Measurements from ENCODE around the gene EN2. TPM values are rescaled to one million over a fixed set of nuclear protein-coding genes. Genes with fewer than 3 reads are reported as not detected.

EN2 gene
- total and polyA plus RNA-seq, 2 of the 13 experiments (the other 11 are each of a cell fraction or from before 2014, with no cell fraction given), result not detected

- no peak overlapping the region for H3K4me2 ChIP-seq (ENCODE audit: low read depth, low read length)
- DNase-seq (ENCODE audit: low spot score) (no peak), ATAC-seq (peak; percentile 44; the same call in 2 of the 3 replicates), FAIRE-seq (no peak)
- no peaks in the 10 kb centered on the region for H3K36me3 ChIP-seq (replicated peaks in 1 of 2; ENCODE audit: control insufficient read depth in 1 of 2, insufficient read depth in 2 of 2, low read length in 2 of 2)
- CTCF ChIA-PET (ENCODE audit: low intra/inter-chr PET ratio, low total read pairs), result no interaction called here
- in situ Hi-C loops (cut with HindIII; ENCODE audit: extremely low pct_ligation_motif_present, low pct_unique_long_range_greater_than_20kb), result no loop called here
- H4K20me1 ChIP-seq (ENCODE audit: insufficient read depth, low read length), result no peaks in the 10 kb centered on the region
- H2AFZ ChIP-seq (ENCODE audit: low read length), result no peak overlapping the region
- no TSS peak for BruUV-seq (replicated peaks)
- H3K9me3 ChIP-seq (ENCODE audit: low read length), result no peaks in the 10 kb centered on the region
- peaks cover 5 to 74% of the 10 kb centered on the region in 2 experiments; a peak in 4 of 5 replicates for H3K27me3 ChIP-seq (ENCODE audit: control insufficient read depth in 1 of 2, insufficient read depth in 2 of 2, low read length in 2 of 2)
- POLR2A ChIA-PET, result no interaction called here
- no peak for TF ChIP-seq POGZ (CRISPR knock-in tag; IDR thresholded peaks at IDR 0.05)
- TF ChIP-seq FOSL2 (CRISPR knock-in tag; IDR thresholded peaks at IDR 0.05), result peak; percentile 7; the same call in 1 of the 2 replicates
- no peak overlapping the region for H3K4me3 ChIP-seq (replicated peaks in 1 of 3; ENCODE audit: insufficient read depth in 1 of 3, low read depth in 2 of 3, low read length in 3 of 3)
- intact Hi-C loops (cut with micrococcal nuclease; ENCODE audit: unreplicated experiment), result no loop called here
- H3K79me2 ChIP-seq (ENCODE audit: insufficient read depth, low read length), result no peaks in the 10 kb centered on the region
- 46% methylated on average over 20 of the region's 23 CpGs for WGBS (ENCODE audit: low lambda C conversion rate)
- peaks cover 7% of the 10 kb centered on the region for H3K4me1 ChIP-seq (ENCODE audit: insufficient read depth, low read length)
- H3K9ac ChIP-seq (ENCODE audit: insufficient read depth, low read depth, low read length), result no peak overlapping the region
- H3K27ac ChIP-seq (ENCODE audit: extremely low read length, insufficient read depth, low read length), result no peak overlapping the region
These were observed 38.5 kb downstream of the EN2 start for GRCh38 chr7:155496267-155497005.

GRCh38 chr7:155497149-155497901 is 39.4 kb downstream of the EN2 start:
- ChIA-PET POLR2A (no interaction called here), CTCF (ENCODE audit: low intra/inter-chr PET ratio, low total read pairs) (no interaction called here)
- DNase-seq (ENCODE audit: low spot score) (no peak), ATAC-seq (peak; percentile 79), FAIRE-seq (no peak)
- no peak overlapping the region for H3K27ac ChIP-seq (ENCODE audit: extremely low read length, insufficient read depth, low read length)
- no peak overlapping the region for H3K9ac ChIP-seq (ENCODE audit: insufficient read depth, low read depth, low read length)
- intact Hi-C loops (cut with micrococcal nuclease; ENCODE audit: unreplicated experiment) (no loop called here), in situ Hi-C loops (cut with HindIII; ENCODE audit: extremely low pct_ligation_motif_present, low pct_unique_long_range_greater_than_20kb) (no loop called here)
- BruUV-seq (replicated peaks), result no TSS peak
- no peaks in the 10 kb centered on the region for H4K20me1 ChIP-seq (ENCODE audit: insufficient read depth, low read length)
- no peaks in the 10 kb centered on the region for H3K36me3 ChIP-seq (replicated peaks in 1 of 2; ENCODE audit: control insufficient read depth in 1 of 2, insufficient read depth in 2 of 2, low read length in 2 of 2)
- H3K27me3 ChIP-seq (ENCODE audit: control insufficient read depth in 1 of 2, insufficient read depth in 2 of 2, low read length in 2 of 2), result peaks cover 5 to 67% of the 10 kb centered on the region in 2 experiments; a peak in 4 of 5 replicates
- no peak overlapping the region for H3K4me3 ChIP-seq (replicated peaks in 1 of 3; ENCODE audit: insufficient read depth in 1 of 3, low read depth in 2 of 3, low read length in 3 of 3)
- H2AFZ ChIP-seq (ENCODE audit: low read length), result no peak overlapping the region
- no peaks in the 10 kb centered on the region for H3K79me2 ChIP-seq (ENCODE audit: insufficient read depth, low read length)
- H3K4me1 ChIP-seq (ENCODE audit: insufficient read depth, low read length), result peaks cover 7% of the 10 kb centered on the region
- no peaks in the 10 kb centered on the region for H3K9me3 ChIP-seq (ENCODE audit: low read length)
- no peak overlapping the region for H3K4me2 ChIP-seq (ENCODE audit: low read depth, low read length)
- TF ChIP-seq SOX5 (CRISPR knock-in tag; IDR thresholded peaks at IDR 0.05; ENCODE audit: borderline replicate concordance), result no peak
- no peak for TF ChIP-seq SMARCC2 (IDR thresholded peaks at IDR 0.05)
- no peak for TF ChIP-seq POLR2A (IDR thresholded peaks at IDR 0.05; ENCODE audit: insufficient read depth in 1 of 2, low read depth in 2 of 2, low read length in 2 of 2)
- no peak for TF ChIP-seq KDM3A (CRISPR knock-in tag; IDR thresholded peaks at IDR 0.05; ENCODE audit: low read depth)
- no peak for TF ChIP-seq ZSCAN30 (CRISPR knock-in tag; IDR thresholded peaks at IDR 0.05)
- TF ChIP-seq PAX8 (CRISPR knock-in tag; IDR thresholded peaks at IDR 0.05; ENCODE audit: borderline replicate concordance), result no peak
- TF ChIP-seq MAX (IDR thresholded peaks at IDR 0.05), result no peak
- TF ChIP-seq ZNF362 (CRISPR knock-in tag; IDR thresholded peaks at IDR 0.05; ENCODE audit: borderline replicate concordance), result no peak
- no peak for TF ChIP-seq ARID5B (CRISPR knock-in tag; IDR thresholded peaks at IDR 0.05)
- WGBS (ENCODE audit: low lambda C conversion rate), result 40% methylated on average over 13 of the region's 26 CpGs

All from HepG2 (cell line).